22Rv1 (cell line): ENCODE data around the gene TPST1.

Experiments
- CTCF ChIP-seq: fragments of 450-650 bp; IDR thresholded peaks from 2 replicates; pipeline ENCODE4 v1.5.1; 2017; ENCODE audit warnings: mild to moderate bottlenecking
- ZFX ChIP-seq: fragments of 450-650 bp; IDR thresholded peaks from 2 replicates; pipeline ENCODE4 v1.6.1; 2017; ENCODE audit warnings: antibody characterized with exemption, borderline replicate concordance

GRCh38 chr7:66303454-66304155, 98.5 kb downstream of the TPST1 start:
- TF ChIP-seq CTCF (no peak), ZFX (no peak)
